ENCODE data around the gene GALNT9.

The GALNT9 gene

DNA sequence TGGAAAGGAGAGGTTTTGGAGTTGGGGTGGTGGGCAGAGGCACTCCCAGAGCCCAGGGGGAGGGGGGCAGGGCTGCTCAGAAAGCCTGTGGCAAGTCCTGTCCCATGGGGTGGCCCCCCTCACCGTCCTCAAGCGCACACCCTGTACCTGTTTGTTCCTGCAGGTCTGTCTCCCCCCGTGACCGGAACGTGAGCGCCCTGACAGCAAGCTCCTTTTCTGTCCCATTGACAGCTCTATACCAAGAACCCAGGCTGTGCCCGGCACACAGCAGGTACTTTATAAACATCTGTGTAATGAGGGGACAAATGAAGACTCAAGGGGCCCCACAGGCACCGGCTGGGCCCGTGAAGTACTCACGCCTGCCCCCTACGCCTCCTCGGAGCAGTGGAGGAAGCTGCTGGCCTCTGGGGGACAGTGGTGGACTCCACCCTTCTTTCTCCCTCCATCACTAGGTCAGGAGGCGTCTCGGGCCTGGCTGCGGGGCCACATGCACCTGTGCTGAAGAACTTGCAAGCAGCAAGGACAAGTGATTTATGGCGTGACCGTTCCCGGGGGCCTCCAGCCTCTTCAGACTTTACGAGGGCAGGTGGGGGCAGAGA is 65.8 kb downstream of the GALNT9 start:
- no peak for ATAC-seq
- TF ChIP-seq PPARA (CRISPR knock-in tag; IDR thresholded peaks at IDR 0.05; ENCODE audit: borderline replicate concordance) (no peak), TOX (CRISPR knock-in tag; IDR thresholded peaks at IDR 0.05; ENCODE audit: borderline replicate concordance) (no peak), SNAI2 (CRISPR knock-in tag; IDR thresholded peaks at IDR 0.05) (no peak), ZNF8 (CRISPR knock-in tag; IDR thresholded peaks at IDR 0.05) (no peak), GLIS3 (CRISPR knock-in tag; IDR thresholded peaks at IDR 0.05) (no peak), ZNF70 (CRISPR knock-in tag; IDR thresholded peaks at IDR 0.05) (no peak), ZFP3 (CRISPR knock-in tag; IDR thresholded peaks at IDR 0.05) (no peak), ARNTL (CRISPR knock-in tag; IDR thresholded peaks at IDR 0.05; ENCODE audit: borderline replicate concordance, low read depth) (no peak), PATZ1 (CRISPR knock-in tag; IDR thresholded peaks at IDR 0.05; ENCODE audit: borderline replicate concordance) (no peak), TCF4 (CRISPR knock-in tag; IDR thresholded peaks at IDR 0.05; ENCODE audit: borderline replicate concordance) (no peak)
- TF ChIP-seq, protein P1, sequence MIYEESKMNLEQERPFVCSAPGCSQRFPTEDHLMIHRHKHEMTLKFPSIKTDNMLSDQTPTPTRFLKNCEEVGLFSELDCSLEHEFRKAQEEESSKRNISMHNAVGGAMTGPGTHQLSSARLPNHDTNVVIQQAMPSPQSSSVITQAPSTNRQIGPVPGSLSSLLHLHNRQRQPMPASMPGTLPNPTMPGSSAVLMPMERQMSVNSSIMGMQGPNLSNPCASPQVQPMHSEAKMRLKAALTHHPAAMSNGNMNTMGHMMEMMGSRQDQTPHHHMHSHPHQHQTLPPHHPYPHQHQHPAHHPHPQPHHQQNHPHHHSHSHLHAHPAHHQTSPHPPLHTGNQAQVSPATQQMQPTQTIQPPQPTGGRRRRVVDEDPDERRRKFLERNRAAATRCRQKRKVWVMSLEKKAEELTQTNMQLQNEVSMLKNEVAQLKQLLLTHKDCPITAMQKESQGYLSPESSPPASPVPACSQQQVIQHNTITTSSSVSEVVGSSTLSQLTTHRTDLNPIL (CRISPR knock-in tag; IDR thresholded peaks at IDR 0.05; ENCODE audit: low read depth) = no peak
- TF ChIP-seq, protein P2, sequence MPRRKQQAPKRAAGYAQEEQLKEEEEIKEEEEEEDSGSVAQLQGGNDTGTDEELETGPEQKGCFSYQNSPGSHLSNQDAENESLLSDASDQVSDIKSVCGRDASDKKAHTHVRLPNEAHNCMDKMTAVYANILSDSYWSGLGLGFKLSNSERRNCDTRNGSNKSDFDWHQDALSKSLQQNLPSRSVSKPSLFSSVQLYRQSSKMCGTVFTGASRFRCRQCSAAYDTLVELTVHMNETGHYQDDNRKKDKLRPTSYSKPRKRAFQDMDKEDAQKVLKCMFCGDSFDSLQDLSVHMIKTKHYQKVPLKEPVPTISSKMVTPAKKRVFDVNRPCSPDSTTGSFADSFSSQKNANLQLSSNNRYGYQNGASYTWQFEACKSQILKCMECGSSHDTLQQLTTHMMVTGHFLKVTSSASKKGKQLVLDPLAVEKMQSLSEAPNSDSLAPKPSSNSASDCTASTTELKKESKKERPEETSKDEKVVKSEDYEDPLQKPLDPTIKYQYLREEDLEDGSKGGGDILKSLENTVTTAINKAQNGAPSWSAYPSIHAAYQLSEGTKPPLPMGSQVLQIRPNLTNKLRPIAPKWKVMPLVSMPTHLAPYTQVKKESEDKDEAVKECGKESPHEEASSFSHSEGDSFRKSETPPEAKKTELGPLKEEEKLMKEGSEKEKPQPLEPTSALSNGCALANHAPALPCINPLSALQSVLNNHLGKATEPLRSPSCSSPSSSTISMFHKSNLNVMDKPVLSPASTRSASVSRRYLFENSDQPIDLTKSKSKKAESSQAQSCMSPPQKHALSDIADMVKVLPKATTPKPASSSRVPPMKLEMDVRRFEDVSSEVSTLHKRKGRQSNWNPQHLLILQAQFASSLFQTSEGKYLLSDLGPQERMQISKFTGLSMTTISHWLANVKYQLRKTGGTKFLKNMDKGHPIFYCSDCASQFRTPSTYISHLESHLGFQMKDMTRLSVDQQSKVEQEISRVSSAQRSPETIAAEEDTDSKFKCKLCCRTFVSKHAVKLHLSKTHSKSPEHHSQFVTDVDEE (CRISPR knock-in tag; IDR thresholded peaks at IDR 0.05) = no peak

DNA sequence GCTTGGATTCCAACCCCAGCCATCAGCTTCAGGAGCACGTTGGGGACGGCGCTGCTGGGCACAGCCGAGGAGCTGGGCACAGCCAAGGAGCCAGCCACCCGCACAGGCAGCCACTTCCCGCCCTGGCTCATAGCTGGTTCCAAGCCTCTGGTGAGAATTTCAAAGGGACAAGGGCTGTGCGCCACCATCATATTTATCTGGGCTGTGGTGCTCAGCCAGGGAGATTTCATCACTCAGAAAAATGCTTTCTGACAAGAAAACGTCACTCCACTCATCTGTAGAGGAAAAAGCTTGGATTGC is 66.4 kb downstream of the GALNT9 start:
- ATAC-seq = no peak
- TF ChIP-seq RARB (CRISPR knock-in tag; IDR thresholded peaks at IDR 0.05) (no peak), PATZ1 (CRISPR knock-in tag; IDR thresholded peaks at IDR 0.05; ENCODE audit: borderline replicate concordance) (no peak)
- TF ChIP-seq, protein P3, sequence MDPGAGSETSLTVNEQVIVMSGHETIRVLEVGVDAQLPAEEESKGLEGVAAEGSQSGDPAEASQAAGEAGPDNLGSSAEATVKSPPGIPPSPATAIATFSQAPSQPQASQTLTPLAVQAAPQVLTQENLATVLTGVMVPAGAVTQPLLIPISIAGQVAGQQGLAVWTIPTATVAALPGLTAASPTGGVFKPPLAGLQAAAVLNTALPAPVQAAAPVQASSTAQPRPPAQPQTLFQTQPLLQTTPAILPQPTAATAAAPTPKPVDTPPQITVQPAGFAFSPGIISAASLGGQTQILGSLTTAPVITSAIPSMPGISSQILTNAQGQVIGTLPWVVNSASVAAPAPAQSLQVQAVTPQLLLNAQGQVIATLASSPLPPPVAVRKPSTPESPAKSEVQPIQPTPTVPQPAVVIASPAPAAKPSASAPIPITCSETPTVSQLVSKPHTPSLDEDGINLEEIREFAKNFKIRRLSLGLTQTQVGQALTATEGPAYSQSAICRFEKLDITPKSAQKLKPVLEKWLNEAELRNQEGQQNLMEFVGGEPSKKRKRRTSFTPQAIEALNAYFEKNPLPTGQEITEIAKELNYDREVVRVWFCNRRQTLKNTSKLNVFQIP (CRISPR knock-in tag; IDR thresholded peaks at IDR 0.05; ENCODE audit: borderline replicate concordance, low read depth) = no peak

DNA sequence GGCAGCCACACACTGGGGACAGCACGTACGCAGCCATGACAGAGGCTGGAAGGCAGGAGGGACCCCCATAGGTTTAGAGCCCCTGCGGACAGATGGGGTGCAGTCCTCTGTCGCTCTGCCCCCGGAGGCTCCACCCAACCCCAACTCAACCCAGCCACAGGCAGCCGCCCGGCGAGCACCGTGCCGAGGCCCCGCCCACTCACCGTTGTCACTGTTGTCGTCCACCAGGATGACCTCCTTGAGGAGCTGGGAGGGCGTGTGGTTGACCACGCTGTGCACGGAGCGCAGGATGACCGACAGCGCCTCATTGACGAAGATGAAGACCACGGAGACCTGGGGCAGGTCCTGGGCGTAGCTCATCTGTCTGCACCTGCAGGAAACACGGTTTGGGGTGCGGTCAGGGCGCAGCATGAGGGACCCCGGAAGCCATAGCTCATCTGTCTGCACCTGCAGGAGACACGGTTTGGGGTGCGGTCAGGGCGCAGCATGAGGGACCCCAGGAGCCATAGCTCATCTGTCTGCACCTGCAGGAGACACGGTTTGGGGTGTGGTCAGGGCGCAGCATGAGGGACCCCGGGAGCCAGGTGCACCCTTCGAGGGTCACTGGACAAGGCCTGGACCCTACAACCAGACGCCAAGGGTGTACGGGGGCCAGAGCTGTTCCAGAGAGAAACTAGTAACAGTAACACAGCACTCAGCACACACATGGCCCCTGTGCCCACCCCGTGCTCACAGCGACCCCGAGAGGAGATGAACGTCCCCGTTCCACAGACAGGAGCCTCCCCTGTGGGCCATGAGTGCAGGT is 66.9 kb downstream of the GALNT9 start:
- no peak for ATAC-seq
- no peak for TF ChIP-seq RARB (CRISPR knock-in tag; IDR thresholded peaks at IDR 0.05)
- TF ChIP-seq CSRNP3 (CRISPR knock-in tag; IDR thresholded peaks at IDR 0.05) = no peak
- TF ChIP-seq, protein P2 (CRISPR knock-in tag; IDR thresholded peaks at IDR 0.05) = no peak
- TF ChIP-seq PATZ1 (CRISPR knock-in tag; IDR thresholded peaks at IDR 0.05; ENCODE audit: borderline replicate concordance) = no peak
- no peak for TF ChIP-seq ZFP3 (CRISPR knock-in tag; IDR thresholded peaks at IDR 0.05)
- TF ChIP-seq ZNF565 (CRISPR knock-in tag; conservative IDR thresholded peaks at IDR 0.05; ENCODE audit: low read depth) = no peak
- TF ChIP-seq ZFP30 (CRISPR knock-in tag; IDR thresholded peaks at IDR 0.05) = no peak
- TF ChIP-seq, protein P1 (CRISPR knock-in tag; IDR thresholded peaks at IDR 0.05; ENCODE audit: low read depth) = no peak
